Astrocyte (in vitro differentiated cells and primary cell): ENCODE results near the gene LRSAM1. TPM values are rescaled to one million over a fixed set of nuclear protein-coding genes. Genes with fewer than 3 reads are reported as not detected.

Experiments used
- DNase-seq: peaks from one replicate; pipeline ENCODE4 v3.0.0-alpha.2; 2010; ENCODE audit warnings: low read depth
- FAIRE-seq: peaks from 2 replicates; lab custom pipeline; 2011; peaks lifted over from hg19 to GRCh38; lab: Jason Lieb, UNC
- H2AFZ ChIP-seq: 2 replicates; pipeline ENCODE4 v1.6.0; 2012; ENCODE audit warnings: low read depth, low read length, inconsistent platforms
- H3K27ac ChIP-seq: 2 replicates; pipeline ENCODE4 v1.5.1; 2011; ENCODE audit warnings: low read depth, low read length, inconsistent platforms
- H3K27me3 ChIP-seq: 2 replicates; pipeline ENCODE4 v1.6.0; 2011; ENCODE audit warnings: low read length, inconsistent platforms; ENCODE audit not compliant: insufficient read depth
- H3K36me3 ChIP-seq: 2 replicates; pipeline ENCODE4 v1.5.1; 2011; ENCODE audit warnings: low read length, inconsistent platforms; ENCODE audit not compliant: insufficient read depth
- H3K4me1 ChIP-seq: 2 replicates; pipeline ENCODE4 v1.5.1; 2011; ENCODE audit warnings: low read length, inconsistent platforms; ENCODE audit not compliant: insufficient read depth
- H3K4me2 ChIP-seq: 2 replicates; pipeline ENCODE4 v1.6.0; 2012; ENCODE audit warnings: low read length, inconsistent platforms
- H3K4me3 ChIP-seq: 2 replicates; pipeline ENCODE4 v1.5.1; 2011; ENCODE audit warnings: low read depth, mild to moderate bottlenecking, low read length, inconsistent platforms; ENCODE audit not compliant: insufficient read depth
- H3K79me2 ChIP-seq: 2 replicates; pipeline ENCODE4 v1.6.0; 2012; ENCODE audit warnings: mild to moderate bottlenecking, low read length, inconsistent platforms; ENCODE audit not compliant: insufficient read depth
- H3K9ac ChIP-seq: 2 replicates; pipeline ENCODE4 v1.6.0; 2012; ENCODE audit warnings: mild to moderate bottlenecking, low read length, inconsistent platforms
- H3K9me3 ChIP-seq: 2 replicates; pipeline ENCODE4 v1.5.1; 2012; ENCODE audit warnings: low read depth, mild to moderate bottlenecking, low read length, inconsistent platforms; ENCODE audit not compliant: insufficient read depth
- H4K20me1 ChIP-seq: 2 replicates; pipeline ENCODE4 v1.6.0; 2012; ENCODE audit warnings: low read length, inconsistent platforms; ENCODE audit not compliant: insufficient read depth
- H3K27ac Mint-ChIP-seq: one replicate; pipeline ENCODE4 v1.8.0; 2021; ENCODE audit warnings: mild to moderate bottlenecking, mixed read lengths; ENCODE audit not compliant: unreplicated experiment
- H3K27me3 Mint-ChIP-seq: one replicate; pipeline ENCODE4 v1.8.0; 2021; ENCODE audit warnings: low read depth, mixed read lengths; ENCODE audit not compliant: unreplicated experiment
- H3K36me3 Mint-ChIP-seq: one replicate; pipeline ENCODE4 v1.8.0; 2021; ENCODE audit warnings: low read depth, mixed read lengths; ENCODE audit not compliant: unreplicated experiment
- H3K4me1 Mint-ChIP-seq: one replicate; pipeline ENCODE4 v1.8.0; 2021; ENCODE audit warnings: low read depth, mixed read lengths; ENCODE audit not compliant: unreplicated experiment
- H3K4me3 Mint-ChIP-seq: one replicate; pipeline ENCODE4 v1.8.0; 2021; ENCODE audit warnings: mild to moderate bottlenecking, moderate library complexity, mixed read lengths; ENCODE audit not compliant: unreplicated experiment
- H3K9me3 Mint-ChIP-seq: one replicate; pipeline ENCODE4 v1.8.0; 2021; ENCODE audit warnings: mild to moderate bottlenecking, mixed read lengths; ENCODE audit not compliant: unreplicated experiment
- EZH2 ChIP-seq: IDR thresholded peaks from 2 replicates; pipeline ENCODE4 v1.6.1; 2012; ENCODE audit warnings: mild to moderate bottlenecking, low read length, inconsistent platforms; ENCODE audit not compliant: insufficient read depth
- total RNA-seq: library from RNA; stranded (reverse); gene quantifications from 2 replicates; pipeline ENCODE4 v1.2.1, GENCODE V29; 2021
- TF ChIP-seq, protein P1 (sequence below): IDR thresholded peaks from 2 replicates; pipeline ENCODE4 v1.5.1; 2011; ENCODE audit warnings: low read depth, mild to moderate bottlenecking, inconsistent platforms, low read length, moderate library complexity; ENCODE audit not compliant: insufficient read depth

Gene LRSAM1
- total RNA-seq, 1 donor from 2014 or later: 18.7 TPM

DNA sequence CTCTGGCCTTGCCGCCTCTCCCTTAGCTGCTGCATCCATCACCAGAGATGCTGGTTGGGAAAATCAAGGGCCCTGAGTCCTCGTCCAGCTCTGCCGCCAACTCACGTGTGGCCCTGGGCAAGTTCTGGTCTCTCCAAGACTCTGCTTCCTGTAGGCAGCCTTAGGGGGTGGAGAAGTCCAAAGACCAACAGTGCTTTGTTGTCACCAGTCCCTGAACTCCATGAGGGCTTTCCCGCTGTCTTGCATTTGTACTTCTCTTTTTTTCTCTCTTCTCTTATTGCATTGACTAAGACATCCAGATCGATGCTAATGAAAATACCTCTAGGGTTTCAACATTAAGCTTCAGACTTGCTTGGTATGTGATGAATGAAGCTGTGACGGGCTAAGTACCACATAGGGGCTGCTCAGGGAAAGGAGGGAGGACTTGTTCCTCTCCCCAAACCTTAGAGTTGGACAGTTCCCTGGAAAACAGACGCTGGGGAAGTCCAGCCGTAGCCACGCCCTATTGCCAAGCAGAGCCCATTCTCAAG is 97.1 kb downstream of the LRSAM1 start:
- Histone ChIP-seq H3K4me3 (no peak overlapping the region), H3K9ac (no peak overlapping the region), H3K9me3 (no peaks in the 10 kb centered on the region), H3K4me1 (peaks cover 42% of the 10 kb centered on the region), H3K27ac (no peak overlapping the region), H4K20me1 (peaks cover 89% of the 10 kb centered on the region), H3K27me3 (no peaks in the 10 kb centered on the region), H3K79me2 (peaks cover 97% of the 10 kb centered on the region), H3K36me3 (peaks cover 12% of the 10 kb centered on the region), H3K4me2 (no peak overlapping the region), H2AFZ (no peak overlapping the region)
- DNase-seq: no peak
- Mint-ChIP-seq H3K36me3 (peaks cover 21% of the 10 kb centered on the region), H3K4me1 (peaks cover 45% of the 10 kb centered on the region), H3K27me3 (no peaks in the 10 kb centered on the region), H3K27ac (no peak overlapping the region), H3K4me3 (no peak overlapping the region), H3K9me3 (no peaks in the 10 kb centered on the region)
- no peak for TF ChIP-seq EZH2
- TF ChIP-seq, protein P1, sequence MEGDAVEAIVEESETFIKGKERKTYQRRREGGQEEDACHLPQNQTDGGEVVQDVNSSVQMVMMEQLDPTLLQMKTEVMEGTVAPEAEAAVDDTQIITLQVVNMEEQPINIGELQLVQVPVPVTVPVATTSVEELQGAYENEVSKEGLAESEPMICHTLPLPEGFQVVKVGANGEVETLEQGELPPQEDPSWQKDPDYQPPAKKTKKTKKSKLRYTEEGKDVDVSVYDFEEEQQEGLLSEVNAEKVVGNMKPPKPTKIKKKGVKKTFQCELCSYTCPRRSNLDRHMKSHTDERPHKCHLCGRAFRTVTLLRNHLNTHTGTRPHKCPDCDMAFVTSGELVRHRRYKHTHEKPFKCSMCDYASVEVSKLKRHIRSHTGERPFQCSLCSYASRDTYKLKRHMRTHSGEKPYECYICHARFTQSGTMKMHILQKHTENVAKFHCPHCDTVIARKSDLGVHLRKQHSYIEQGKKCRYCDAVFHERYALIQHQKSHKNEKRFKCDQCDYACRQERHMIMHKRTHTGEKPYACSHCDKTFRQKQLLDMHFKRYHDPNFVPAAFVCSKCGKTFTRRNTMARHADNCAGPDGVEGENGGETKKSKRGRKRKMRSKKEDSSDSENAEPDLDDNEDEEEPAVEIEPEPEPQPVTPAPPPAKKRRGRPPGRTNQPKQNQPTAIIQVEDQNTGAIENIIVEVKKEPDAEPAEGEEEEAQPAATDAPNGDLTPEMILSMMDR: no peak
- no peak for FAIRE-seq

DNA sequence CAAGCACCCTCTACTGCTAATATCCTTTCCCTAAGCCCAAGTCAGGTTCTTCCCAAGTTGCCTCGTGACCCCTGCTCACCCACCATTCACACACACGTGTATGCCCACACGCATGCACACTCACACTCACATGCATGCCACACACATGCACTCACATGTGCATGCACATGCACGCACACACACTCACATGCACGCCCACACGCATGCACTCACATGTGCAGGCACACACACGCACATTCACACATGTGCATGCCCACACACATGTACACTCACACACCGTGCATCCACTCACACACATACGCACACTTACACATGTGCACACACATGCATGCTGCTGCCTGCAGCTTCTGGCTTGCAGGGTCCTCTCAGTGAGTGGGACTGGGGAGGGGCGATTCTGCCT is 97.9 kb downstream of the LRSAM1 start:
- no peak overlapping the region for H2AFZ ChIP-seq
- H3K9me3 Mint-ChIP-seq: no peaks in the 10 kb centered on the region
- H4K20me1 ChIP-seq: peaks cover 90% of the 10 kb centered on the region
- peaks cover 36% of the 10 kb centered on the region for H3K4me1 ChIP-seq
- DNase-seq (no peak), FAIRE-seq (no peak)
- no peak overlapping the region for H3K27ac Mint-ChIP-seq
- H3K4me3 ChIP-seq: no peak overlapping the region
- H3K9me3 ChIP-seq: no peaks in the 10 kb centered on the region
- no peak overlapping the region for H3K27ac ChIP-seq
- H3K27me3 ChIP-seq: no peaks in the 10 kb centered on the region
- H3K9ac ChIP-seq: no peak overlapping the region
- H3K36me3 ChIP-seq: peaks cover 12% of the 10 kb centered on the region
- no peaks in the 10 kb centered on the region for H3K27me3 Mint-ChIP-seq
- no peak for TF ChIP-seq EZH2
- TF ChIP-seq, protein P1: no peak
- peaks cover 43% of the 10 kb centered on the region for H3K4me1 Mint-ChIP-seq
- H3K4me2 ChIP-seq: no peak overlapping the region
- no peak overlapping the region for H3K4me3 Mint-ChIP-seq
- H3K79me2 ChIP-seq: peaks cover 97% of the 10 kb centered on the region
- peaks cover 21% of the 10 kb centered on the region for H3K36me3 Mint-ChIP-seq

DNA sequence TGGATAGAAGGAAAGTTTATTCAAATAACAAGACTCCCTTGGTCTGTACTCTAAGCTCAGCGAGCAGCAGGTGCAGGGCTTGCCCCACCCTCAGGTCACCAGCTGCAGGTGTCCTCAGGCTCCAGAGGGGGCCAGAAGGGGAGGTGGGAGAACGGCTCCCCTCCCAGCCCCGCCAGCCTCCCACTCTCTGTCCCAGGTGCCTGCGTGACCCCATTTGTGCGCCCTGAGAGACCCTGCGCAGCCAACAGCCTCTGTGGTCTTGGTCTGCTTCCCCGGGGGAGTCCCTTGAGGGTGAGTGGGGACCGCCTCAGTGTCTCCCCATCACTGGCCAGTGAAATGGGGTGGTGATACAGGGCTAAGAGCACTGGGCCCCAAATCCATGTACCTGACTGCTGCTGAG is 98.4 kb downstream of the LRSAM1 start:
- H3K9me3 ChIP-seq: no peaks in the 10 kb centered on the region
- Mint-ChIP-seq H3K9me3 (no peaks in the 10 kb centered on the region), H3K27me3 (no peaks in the 10 kb centered on the region), H3K4me1 (peaks cover 42% of the 10 kb centered on the region), H3K4me3 (no peak overlapping the region), H3K27ac (no peak overlapping the region), H3K36me3 (peaks cover 22% of the 10 kb centered on the region)
- H3K27me3 ChIP-seq: no peaks in the 10 kb centered on the region
- H3K4me3 ChIP-seq: no peak overlapping the region
- no peak overlapping the region for H3K27ac ChIP-seq
- H3K36me3 ChIP-seq: peaks cover 12% of the 10 kb centered on the region
- H4K20me1 ChIP-seq: peaks cover 88% of the 10 kb centered on the region
- TF ChIP-seq EZH2: no peak
- TF ChIP-seq, protein P1: no peak
- H3K9ac ChIP-seq: no peak overlapping the region
- no peak overlapping the region for H2AFZ ChIP-seq
- peaks cover 97% of the 10 kb centered on the region for H3K79me2 ChIP-seq
- no peak for DNase-seq
- no peak for FAIRE-seq
- no peak overlapping the region for H3K4me2 ChIP-seq
- H3K4me1 ChIP-seq: peaks cover 34% of the 10 kb centered on the region
